Measurements from ENCODE around the gene LRP1-AS. TPM values are rescaled to one million over a fixed set of nuclear protein-coding genes. Genes with fewer than 3 reads are reported as not detected.

LRP1-AS gene
- polyA plus RNA-seq (2013, experiment 1 of 2), result not detected
- not detected for polyA plus RNA-seq (2013, experiment 2 of 2)

GRCh38 chr12:57146961-57147944 lies at the start of gene LRP1-AS:
Gene LRP1-AS (minus strand): TSS chr12:57147619.
- Histone ChIP-seq H3K9ac (ENCODE audit: low read length) (no peak within 1 kb of the TSS), H2BK120ac (ENCODE audit: low read depth, low read length) (no peak within 1 kb of the TSS), H4K8ac (ENCODE audit: low read depth, low read length) (no peak within 1 kb of the TSS), H3K4me2 (ENCODE audit: low read length) (no peak within 1 kb of the TSS), H3K36me3 (ENCODE audit: control insufficient read depth, insufficient read depth, low read length) (peaks cover 12% of the 10 kb centered on the region), H2BK5ac (ENCODE audit: low read length) (no peak within 1 kb of the TSS), H3K79me1 (ENCODE audit: low read length) (no peaks in the 10 kb centered on the region), H3K27ac (ENCODE audit: low read depth, low read length) (no peak within 1 kb of the TSS), H2AK5ac (ENCODE audit: low read length) (no peak within 1 kb of the TSS), H3K18ac (ENCODE audit: low read length) (no peak within 1 kb of the TSS), H3K56ac (ENCODE audit: low read length) (no peak within 1 kb of the TSS), H4K5ac (ENCODE audit: low read length) (no peak within 1 kb of the TSS), H3K4me1 (ENCODE audit: control insufficient read depth, low read depth, low read length) (no peaks in the 10 kb centered on the region), H2BK15ac (replicated peaks; ENCODE audit: low read depth) (no peak within 1 kb of the TSS), H3K27me3 (ENCODE audit: insufficient read depth, low read length, poor library complexity) (no peaks in the 10 kb centered on the region), H3K4me3 (ENCODE audit: low read length) (no peak within 1 kb of the TSS), H3K23ac (ENCODE audit: low read length) (no peak within 1 kb of the TSS), H3K4ac (ENCODE audit: low read depth, low read length) (no peak within 1 kb of the TSS), H3K79me2 (ENCODE audit: control insufficient read depth, insufficient read depth, low read length) (no peaks in the 10 kb centered on the region)
- peak; percentile 47 for DNase-seq
- no CpG with 5 or more reads among the region's 8 CpGs for WGBS (ENCODE audit: extremely low coverage, insufficient coverage, low lambda C conversion rate)

- Histone ChIP-seq H3K4me3 (ENCODE audit: low read length) (no peak overlapping the region), H3K9ac (ENCODE audit: low read length) (no peak overlapping the region), H4K8ac (ENCODE audit: low read depth, low read length) (no peak overlapping the region), H3K4me2 (ENCODE audit: low read length) (no peak overlapping the region), H3K56ac (ENCODE audit: low read length) (no peak overlapping the region), H3K27me3 (ENCODE audit: insufficient read depth, low read length, poor library complexity) (no peaks in the 10 kb centered on the region), H3K18ac (ENCODE audit: low read length) (no peak overlapping the region), H2BK5ac (ENCODE audit: low read length) (no peak overlapping the region), H3K4me1 (ENCODE audit: control insufficient read depth, low read depth, low read length) (no peaks in the 10 kb centered on the region), H3K36me3 (ENCODE audit: control insufficient read depth, insufficient read depth, low read length) (peaks cover 31% of the 10 kb centered on the region), H4K5ac (ENCODE audit: low read length) (no peak overlapping the region), H2AK5ac (ENCODE audit: low read length) (no peak overlapping the region), H3K4ac (ENCODE audit: low read depth, low read length) (no peak overlapping the region), H3K27ac (ENCODE audit: low read depth, low read length) (no peak overlapping the region), H3K79me2 (ENCODE audit: control insufficient read depth, insufficient read depth, low read length) (no peaks in the 10 kb centered on the region), H2BK120ac (ENCODE audit: low read depth, low read length) (no peak overlapping the region), H3K79me1 (ENCODE audit: low read length) (no peaks in the 10 kb centered on the region), H2BK15ac (replicated peaks; ENCODE audit: low read depth) (no peak overlapping the region), H3K23ac (ENCODE audit: low read length) (no peak overlapping the region)
- no CpG with 5 or more reads among the region's 22 CpGs for WGBS (ENCODE audit: extremely low coverage, insufficient coverage, low lambda C conversion rate)
- no peak for DNase-seq
Measured at GRCh38 chr12:57196956-57197355, 49.5 kb upstream of the LRP1-AS start.

- DNase-seq, result no peak
- no peak overlapping the region for H3K23ac ChIP-seq (ENCODE audit: low read length)
- H3K4me3 ChIP-seq (ENCODE audit: low read length), result no peak overlapping the region
- no peak overlapping the region for H3K4me2 ChIP-seq (ENCODE audit: low read length)
- H3K79me1 ChIP-seq (ENCODE audit: low read length), result no peaks in the 10 kb centered on the region
- no peak overlapping the region for H4K5ac ChIP-seq (ENCODE audit: low read length)
- H2BK5ac ChIP-seq (ENCODE audit: low read length), result no peak overlapping the region
- no peak overlapping the region for H2BK120ac ChIP-seq (ENCODE audit: low read depth, low read length)
- no CpG with 5 or more reads among the region's 4 CpGs for WGBS (ENCODE audit: extremely low coverage, insufficient coverage, low lambda C conversion rate)
- H3K79me2 ChIP-seq (ENCODE audit: control insufficient read depth, insufficient read depth, low read length), result no peaks in the 10 kb centered on the region
- no peak overlapping the region for H3K27ac ChIP-seq (ENCODE audit: low read depth, low read length)
- H2BK15ac ChIP-seq (replicated peaks; ENCODE audit: low read depth), result no peak overlapping the region
- H3K4me1 ChIP-seq (ENCODE audit: control insufficient read depth, low read depth, low read length), result no peaks in the 10 kb centered on the region
- no peak overlapping the region for H4K8ac ChIP-seq (ENCODE audit: low read depth, low read length)
- no peak overlapping the region for H3K4ac ChIP-seq (ENCODE audit: low read depth, low read length)
- H3K36me3 ChIP-seq (ENCODE audit: control insufficient read depth, insufficient read depth, low read length), result peaks cover 36% of the 10 kb centered on the region
- no peak overlapping the region for H3K18ac ChIP-seq (ENCODE audit: low read length)
- H2AK5ac ChIP-seq (ENCODE audit: low read length), result no peak overlapping the region
- H3K56ac ChIP-seq (ENCODE audit: low read length), result no peak overlapping the region
- H3K27me3 ChIP-seq (ENCODE audit: insufficient read depth, low read length, poor library complexity), result no peaks in the 10 kb centered on the region
- no peak overlapping the region for H3K9ac ChIP-seq (ENCODE audit: low read length)
Measured at GRCh38 chr12:57196439-57196838, 49.0 kb upstream of the LRP1-AS start.

GRCh38 chr12:57195611-57196371 lies 48.4 kb upstream of the LRP1-AS start:
- no peak overlapping the region for H2BK5ac ChIP-seq (ENCODE audit: low read length)
- WGBS (ENCODE audit: extremely low coverage, insufficient coverage, low lambda C conversion rate), result no CpG with 5 or more reads among the region's 34 CpGs
- H2AK5ac ChIP-seq (ENCODE audit: low read length), result no peak overlapping the region
- no peak overlapping the region for H2BK15ac ChIP-seq (replicated peaks; ENCODE audit: low read depth)
- no peak overlapping the region for H3K23ac ChIP-seq (ENCODE audit: low read length)
- no peaks in the 10 kb centered on the region for H3K79me2 ChIP-seq (ENCODE audit: control insufficient read depth, insufficient read depth, low read length)
- no peak overlapping the region for H3K4ac ChIP-seq (ENCODE audit: low read depth, low read length)
- H3K4me3 ChIP-seq (ENCODE audit: low read length), result no peak overlapping the region
- no peak overlapping the region for H4K8ac ChIP-seq (ENCODE audit: low read depth, low read length)
- H3K27ac ChIP-seq (ENCODE audit: low read depth, low read length), result no peak overlapping the region
- H3K79me1 ChIP-seq (ENCODE audit: low read length), result no peaks in the 10 kb centered on the region
- no peaks in the 10 kb centered on the region for H3K4me1 ChIP-seq (ENCODE audit: control insufficient read depth, low read depth, low read length)
- H3K56ac ChIP-seq (ENCODE audit: low read length), result no peak overlapping the region
- no peak overlapping the region for H3K4me2 ChIP-seq (ENCODE audit: low read length)
- DNase-seq, result no peak
- H3K18ac ChIP-seq (ENCODE audit: low read length), result no peak overlapping the region
- H2BK120ac ChIP-seq (ENCODE audit: low read depth, low read length), result no peak overlapping the region
- no peak overlapping the region for H4K5ac ChIP-seq (ENCODE audit: low read length)
- no peaks in the 10 kb centered on the region for H3K27me3 ChIP-seq (ENCODE audit: insufficient read depth, low read length, poor library complexity)
- H3K9ac ChIP-seq (ENCODE audit: low read length), result no peak overlapping the region
- H3K36me3 ChIP-seq (ENCODE audit: control insufficient read depth, insufficient read depth, low read length), result peaks cover 37% of the 10 kb centered on the region

- Histone ChIP-seq H4K8ac (ENCODE audit: low read depth, low read length) (no peak overlapping the region), H2BK15ac (replicated peaks; ENCODE audit: low read depth) (no peak overlapping the region), H3K27ac (ENCODE audit: low read depth, low read length) (no peak overlapping the region), H2AK5ac (ENCODE audit: low read length) (no peak overlapping the region), H3K23ac (ENCODE audit: low read length) (no peak overlapping the region), H2BK120ac (ENCODE audit: low read depth, low read length) (no peak overlapping the region), H3K18ac (ENCODE audit: low read length) (no peak overlapping the region), H3K79me2 (ENCODE audit: control insufficient read depth, insufficient read depth, low read length) (no peaks in the 10 kb centered on the region), H2BK5ac (ENCODE audit: low read length) (no peak overlapping the region), H3K36me3 (ENCODE audit: control insufficient read depth, insufficient read depth, low read length) (peaks cover 36% of the 10 kb centered on the region), H3K4ac (ENCODE audit: low read depth, low read length) (no peak overlapping the region), H3K4me2 (ENCODE audit: low read length) (no peak overlapping the region), H3K4me1 (ENCODE audit: control insufficient read depth, low read depth, low read length) (no peaks in the 10 kb centered on the region), H3K4me3 (ENCODE audit: low read length) (no peak overlapping the region), H3K9ac (ENCODE audit: low read length) (no peak overlapping the region), H3K56ac (ENCODE audit: low read length) (no peak overlapping the region), H3K79me1 (ENCODE audit: low read length) (no peaks in the 10 kb centered on the region), H3K27me3 (ENCODE audit: insufficient read depth, low read length, poor library complexity) (no peaks in the 10 kb centered on the region), H4K5ac (ENCODE audit: low read length) (no peak overlapping the region)
- DNase-seq, result no peak
- no CpG with 5 or more reads among the region's 19 CpGs for WGBS (ENCODE audit: extremely low coverage, insufficient coverage, low lambda C conversion rate)
Measured at GRCh38 chr12:57195186-57195585, 47.8 kb upstream of the LRP1-AS start.
